Activated B cell treated with CpG ODN at 0.5 μM for 24 hours (primary cell): Measurements from ENCODE around the gene KLF11. TPM values are rescaled to one million over a fixed set of nuclear protein-coding genes. Genes with fewer than 3 reads are reported as not detected.
A peak's percentile ranks its signal among the peaks of the same experiment; 100 is the strongest.
"Not testable (repeated sequence)": the region's sequence is repeated elsewhere in the genome, so short reads cannot be mapped to it uniquely, and the experiment has no call there.

Source experiments
- ATAC-seq: fragments of 200-7000 bp; cut with Tn5 transposase; one replicate; pipeline ENCODE4 v1.10.0; 2021; ENCODE audit warnings: low read depth, mild to moderate bottlenecking, moderate library complexity
- CTCF ChIA-PET: fragments of 350-600 bp; sonication (Branson Sonifier 250); formaldehyde crosslinking; loops from one replicate; lab custom pipeline; 2021; ENCODE audit warnings: antibody characterized with exemption; lab: Charles Lee
- POLR2A ChIA-PET: fragments of 350-600 bp; sonication (Branson Sonifier 250); formaldehyde crosslinking; loops from one replicate; lab custom pipeline; 2021; ENCODE audit warnings: antibody characterized with exemption; lab: Charles Lee
- DNase-seq: peaks from one replicate; pipeline ENCODE4 v3.0.0; 2022
- H3K27ac Mint-ChIP-seq: one replicate; pipeline ENCODE4 v1.8.0; 2020; ENCODE audit warnings: mixed read lengths
- H3K27me3 Mint-ChIP-seq: one replicate; pipeline ENCODE4 v1.8.0; 2021; ENCODE audit warnings: mixed read lengths
- H3K36me3 Mint-ChIP-seq: one replicate; pipeline ENCODE4 v1.8.0; 2021; ENCODE audit warnings: low read depth, mixed read lengths
- H3K4me1 Mint-ChIP-seq: one replicate; pipeline ENCODE4 v1.8.0; 2021; ENCODE audit warnings: mixed read lengths
- H3K4me3 Mint-ChIP-seq: one replicate; pipeline ENCODE4 v1.8.0; 2020; ENCODE audit warnings: mild to moderate bottlenecking, mixed read lengths
- H3K9me3 Mint-ChIP-seq: one replicate; pipeline ENCODE4 v1.8.0; 2020; ENCODE audit warnings: mixed read lengths
- intact Hi-C: fragments of 100-400 bp; cut with micrococcal nuclease; formaldehyde crosslinking; loops from one replicate; pipeline ENCODE4 v1.15.1; 2024
- total RNA-seq: library from RNA; stranded (reverse); gene quantifications from 2 replicates; pipeline ENCODE4 v1.2.3, GENCODE V29; 2022
- TF ChIP-seq, protein P1 (sequence below): fragments of 200-600 bp; IDR thresholded peaks from one replicate; pipeline ENCODE4 v1.8.0; 2022; ENCODE audit warnings: antibody characterized with exemption, mild to moderate bottlenecking

KLF11 gene
- total RNA-seq, 1 donor from 2014 or later, result 10.2 TPM

GRCh38 chr2:10028988-10029874 is 14.1 kb upstream of the KLF11 start:
- POLR2A ChIA-PET, result interaction anchor here (0.5 to 4.6 kb wide), 9 partner anchors 9 to 479 kb away, joined by 3 to 52 read pairs (median 7); partner anchors contain the start of genes ADAM17, KLF11 and TAF1B
- intact Hi-C loops, result loop anchor here (1.0 kb wide), 2 partner anchors 15 to 45 kb away; no protein-coding TSS in a partner anchor
- peak; percentile 49 for DNase-seq
- CTCF ChIA-PET, result interaction anchor here (1.1 to 2.1 kb wide), 4 partner anchors 9 to 215 kb away, joined by 3 to 18 read pairs (median 10); no protein-coding TSS in a partner anchor
- Mint-ChIP-seq H3K4me3 (peak overlapping the region; percentile 82), H3K4me1 (peaks cover 47% of the 10 kb centered on the region), H3K27me3 (no peaks in the 10 kb centered on the region), H3K9me3 (no peaks in the 10 kb centered on the region), H3K27ac (peak overlapping the region; percentile 86), H3K36me3 (no peaks in the 10 kb centered on the region)
- TF ChIP-seq, protein P1, sequence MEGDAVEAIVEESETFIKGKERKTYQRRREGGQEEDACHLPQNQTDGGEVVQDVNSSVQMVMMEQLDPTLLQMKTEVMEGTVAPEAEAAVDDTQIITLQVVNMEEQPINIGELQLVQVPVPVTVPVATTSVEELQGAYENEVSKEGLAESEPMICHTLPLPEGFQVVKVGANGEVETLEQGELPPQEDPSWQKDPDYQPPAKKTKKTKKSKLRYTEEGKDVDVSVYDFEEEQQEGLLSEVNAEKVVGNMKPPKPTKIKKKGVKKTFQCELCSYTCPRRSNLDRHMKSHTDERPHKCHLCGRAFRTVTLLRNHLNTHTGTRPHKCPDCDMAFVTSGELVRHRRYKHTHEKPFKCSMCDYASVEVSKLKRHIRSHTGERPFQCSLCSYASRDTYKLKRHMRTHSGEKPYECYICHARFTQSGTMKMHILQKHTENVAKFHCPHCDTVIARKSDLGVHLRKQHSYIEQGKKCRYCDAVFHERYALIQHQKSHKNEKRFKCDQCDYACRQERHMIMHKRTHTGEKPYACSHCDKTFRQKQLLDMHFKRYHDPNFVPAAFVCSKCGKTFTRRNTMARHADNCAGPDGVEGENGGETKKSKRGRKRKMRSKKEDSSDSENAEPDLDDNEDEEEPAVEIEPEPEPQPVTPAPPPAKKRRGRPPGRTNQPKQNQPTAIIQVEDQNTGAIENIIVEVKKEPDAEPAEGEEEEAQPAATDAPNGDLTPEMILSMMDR, result no peak
- peak; percentile 99 for ATAC-seq

DNA sequence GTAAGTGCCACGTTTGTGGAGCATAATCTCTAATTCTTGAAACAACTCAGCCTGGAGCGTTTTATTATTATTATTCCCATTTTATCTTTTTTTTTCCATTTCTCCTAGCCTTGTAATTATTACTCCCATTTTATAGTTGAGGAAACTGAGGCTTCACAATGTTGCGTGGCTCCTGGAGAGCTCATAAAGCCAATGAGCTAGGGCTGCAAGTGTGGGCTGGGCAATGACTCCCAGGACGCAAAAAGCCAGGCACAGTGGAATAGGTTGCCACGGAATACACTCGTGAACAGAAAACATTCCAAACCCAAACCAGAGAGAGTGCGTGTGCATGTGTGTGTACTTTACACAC is 13.5 kb upstream of the KLF11 start:
- peaks cover 51% of the 10 kb centered on the region for H3K4me1 Mint-ChIP-seq
- ChIA-PET POLR2A (interaction anchor here (0.5 to 4.6 kb wide), 7 partner anchors 14 to 480 kb away, joined by 3 to 52 read pairs (median 7); partner anchors contain the start of genes ADAM17, KLF11 and TAF1B), CTCF (interaction anchor here (1.6 to 2.1 kb wide), 2 partner anchors 18 to 45 kb away, joined by 15 to 18 read pairs; no protein-coding TSS in a partner anchor)
- intact Hi-C loops, result loop anchor here (1.0 kb wide), 2 partner anchors 14 to 46 kb away; no protein-coding TSS in a partner anchor
- no peaks in the 10 kb centered on the region for H3K9me3 Mint-ChIP-seq
- H3K27ac Mint-ChIP-seq, result peak overlapping the region; percentile 86
- H3K36me3 Mint-ChIP-seq, result no peaks in the 10 kb centered on the region
- no peaks in the 10 kb centered on the region for H3K27me3 Mint-ChIP-seq
- TF ChIP-seq, protein P1, result no peak
- H3K4me3 Mint-ChIP-seq, result peak overlapping the region; percentile 82
- ATAC-seq (no peak), DNase-seq (no peak)

- no peak for ATAC-seq
- H3K27ac Mint-ChIP-seq, result no peak overlapping the region
- intact Hi-C loops, result no loop called here
- H3K4me3 Mint-ChIP-seq, result no peak overlapping the region
- peaks cover 54% of the 10 kb centered on the region for H3K4me1 Mint-ChIP-seq
- TF ChIP-seq, protein P1, result no peak
- ChIA-PET CTCF (interaction anchor here (2.1 kb wide), 1 partner anchor 17 kb away, joined by 15 read pairs; no protein-coding TSS in a partner anchor), POLR2A (interaction anchor here (0.6 to 4.6 kb wide), 4 partner anchors 13 to 475 kb away, joined by 3 to 52 read pairs (median 8); partner anchors contain the start of genes ADAM17 and KLF11)
- no peaks in the 10 kb centered on the region for H3K36me3 Mint-ChIP-seq
- no peaks in the 10 kb centered on the region for H3K27me3 Mint-ChIP-seq
- no peak for DNase-seq
- H3K9me3 Mint-ChIP-seq, result no peaks in the 10 kb centered on the region
Observed at GRCh38 chr2:10030311-10030736, 13.0 kb upstream of the KLF11 start.

- POLR2A ChIA-PET, result interaction anchor here (0.6 to 4.6 kb wide), 3 partner anchors 13 to 475 kb away, joined by 3 to 52 read pairs (median 5); partner anchors contain the start of genes ADAM17 and KLF11
- CTCF ChIA-PET, DNase-seq, H3K9me3 Mint-ChIP-seq, ATAC-seq, H3K27ac Mint-ChIP-seq, intact Hi-C loops, H3K36me3 Mint-ChIP-seq, H3K27me3 Mint-ChIP-seq: not testable (repeated sequence)
- Mint-ChIP-seq H3K4me1 (peaks cover 58% of the 10 kb centered on the region), H3K4me3 (peak overlapping the region; percentile 38)
Observed at GRCh38 chr2:10030798-10031197, 12.6 kb upstream of the KLF11 start.

DNA sequence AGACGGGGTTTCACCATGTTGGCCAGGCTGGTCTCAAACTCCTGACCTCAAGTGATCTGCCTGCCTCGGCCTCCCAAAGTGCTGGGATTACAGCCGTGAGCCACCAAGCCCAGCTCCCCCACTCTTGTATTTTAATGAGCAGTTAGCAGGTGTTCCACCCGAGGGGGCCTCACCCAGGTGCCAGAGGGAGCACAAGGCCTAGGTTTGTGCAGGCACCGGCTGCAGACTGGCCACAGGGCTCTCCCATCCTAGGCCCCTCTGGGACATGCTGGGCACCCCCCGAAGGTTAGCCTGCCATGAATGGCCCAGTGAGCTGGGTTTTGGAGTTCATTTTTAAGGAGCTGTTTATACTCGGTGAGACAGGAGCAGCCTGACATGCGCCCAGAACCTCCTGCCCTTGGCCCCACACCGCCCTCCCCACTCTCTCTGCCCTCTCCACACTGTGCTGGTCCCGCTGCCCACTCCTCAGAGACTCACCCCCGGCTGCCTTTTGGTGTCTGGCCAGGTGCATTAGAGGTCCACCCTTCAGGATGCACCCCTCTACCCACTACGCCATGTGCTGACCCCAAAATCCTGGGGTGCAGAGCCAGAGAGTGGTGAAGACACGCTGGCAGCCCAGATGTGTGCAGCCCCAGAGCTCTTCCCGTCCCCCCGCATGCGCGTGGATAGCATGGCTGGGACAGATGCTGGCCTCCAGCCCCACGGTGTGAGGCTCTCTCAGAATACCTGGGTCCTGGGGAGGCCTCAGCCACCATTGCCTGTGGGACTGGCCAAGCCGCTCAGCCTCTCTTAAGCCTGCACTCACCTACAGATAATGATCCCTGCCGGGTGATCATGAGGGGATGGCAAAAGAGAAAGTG is 11.2 kb upstream of the KLF11 start:
- ChIA-PET POLR2A (interaction anchor here (4.6 kb wide), 1 partner anchor 12 kb away, joined by 52 read pairs; the partner anchor contains the start of gene KLF11), CTCF (interaction anchor here (0.9 kb wide), 1 partner anchor 217 kb away, joined by 3 read pairs; no protein-coding TSS in a partner anchor)
- H3K27ac Mint-ChIP-seq, result no peak overlapping the region
- H3K27me3 Mint-ChIP-seq, result no peaks in the 10 kb centered on the region
- no peak for DNase-seq
- peaks cover 63% of the 10 kb centered on the region for H3K4me1 Mint-ChIP-seq
- TF ChIP-seq, protein P1, result no peak
- no peaks in the 10 kb centered on the region for H3K36me3 Mint-ChIP-seq
- ATAC-seq, result no peak
- H3K9me3 Mint-ChIP-seq, result no peaks in the 10 kb centered on the region
- intact Hi-C loops, result no loop called here
- no peak overlapping the region for H3K4me3 Mint-ChIP-seq
